HG02763 (cell line): ENCODE results near the gene SEC61B.

Source experiments
- ATAC-seq: cut with Tn5 transposase; IDR thresholded peaks from one replicate; pipeline ENCODE4 v1.9.1; 2021; ENCODE audit warnings: mild to moderate bottlenecking, moderate library complexity; ENCODE audit not compliant: unreplicated experiment

The SEC61B gene

GRCh38 chr9:99221621-99222415, at the start of gene SEC61B, which contains the start of gene ALG2:
TSS of gene SEC61B (plus strand) at chr9:99222282. CDS start at chr9:99222364, 82 bp downstream.
TSS of gene ALG2 (minus strand) at chr9:99221942. CDS start at chr9:99221894, 48 bp downstream.
- ATAC-seq: peak; percentile 93

GRCh38 chr9:99173570-99174504, 48.2 kb upstream of the SEC61B start:
- no peak for ATAC-seq

GRCh38 chr9:99176527-99177013, 45.5 kb upstream of the SEC61B start:
- ATAC-seq: no peak

- ATAC-seq: no peak
Observed at GRCh38 chr9:99177576-99178366, 44.3 kb upstream of the SEC61B start.

- no peak for ATAC-seq
Observed at GRCh38 chr9:99178912-99179872, 42.9 kb upstream of the SEC61B start.

- ATAC-seq: no peak
Observed at GRCh38 chr9:99180199-99180598, 41.9 kb upstream of the SEC61B start.

GRCh38 chr9:99180662-99181061, 41.4 kb upstream of the SEC61B start:
- no peak for ATAC-seq

- no peak for ATAC-seq
Observed at GRCh38 chr9:99181206-99181605, 40.9 kb upstream of the SEC61B start.

GRCh38 chr9:99181621-99182020, 40.5 kb upstream of the SEC61B start:
- ATAC-seq: peak; percentile 55

- no peak for ATAC-seq
Observed at GRCh38 chr9:99182356-99182755, 39.7 kb upstream of the SEC61B start.

GRCh38 chr9:99183616-99184015, 38.5 kb upstream of the SEC61B start:
- no peak for ATAC-seq

GRCh38 chr9:99184110-99184474, 38.0 kb upstream of the SEC61B start:
- ATAC-seq: no peak

GRCh38 chr9:99184475-99185347, 37.4 kb upstream of the SEC61B start:
- peak; percentile 41 for ATAC-seq

GRCh38 chr9:99185348-99185632, 36.8 kb upstream of the SEC61B start:
- ATAC-seq: no peak

GRCh38 chr9:99185934-99186333, 36.1 kb upstream of the SEC61B start:
- ATAC-seq: no peak

- ATAC-seq: no peak
Observed at GRCh38 chr9:99187311-99187710, 34.8 kb upstream of the SEC61B start.

- ATAC-seq: no peak
Observed at GRCh38 chr9:99189186-99189585, 32.9 kb upstream of the SEC61B start.

GRCh38 chr9:99189887-99190596, 32.0 kb upstream of the SEC61B start:
- ATAC-seq: no peak
